ENCODE data around the gene ZBTB7C.

DNA sequence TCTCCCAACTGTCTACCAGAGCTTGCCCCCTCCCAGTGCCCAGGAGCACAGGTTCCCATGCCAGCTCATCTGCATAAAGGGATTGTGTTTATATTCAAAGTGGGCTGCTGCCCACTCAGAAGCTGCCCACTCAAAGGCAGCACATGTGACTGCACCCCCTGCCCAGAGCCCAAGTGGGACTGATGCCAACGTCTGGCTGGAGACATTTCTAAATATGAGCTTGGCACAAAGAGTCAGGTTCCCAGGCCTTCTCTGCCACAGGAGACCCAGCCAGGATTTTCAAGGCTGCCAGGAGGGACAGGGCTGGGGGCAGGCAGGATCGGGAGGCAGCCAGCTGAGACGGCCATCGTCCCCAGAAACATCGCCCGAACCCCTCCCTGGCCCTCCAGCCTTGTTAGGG, 67.1 kb downstream of the ZBTB7C start:
- TF ChIP-seq, protein P1, sequence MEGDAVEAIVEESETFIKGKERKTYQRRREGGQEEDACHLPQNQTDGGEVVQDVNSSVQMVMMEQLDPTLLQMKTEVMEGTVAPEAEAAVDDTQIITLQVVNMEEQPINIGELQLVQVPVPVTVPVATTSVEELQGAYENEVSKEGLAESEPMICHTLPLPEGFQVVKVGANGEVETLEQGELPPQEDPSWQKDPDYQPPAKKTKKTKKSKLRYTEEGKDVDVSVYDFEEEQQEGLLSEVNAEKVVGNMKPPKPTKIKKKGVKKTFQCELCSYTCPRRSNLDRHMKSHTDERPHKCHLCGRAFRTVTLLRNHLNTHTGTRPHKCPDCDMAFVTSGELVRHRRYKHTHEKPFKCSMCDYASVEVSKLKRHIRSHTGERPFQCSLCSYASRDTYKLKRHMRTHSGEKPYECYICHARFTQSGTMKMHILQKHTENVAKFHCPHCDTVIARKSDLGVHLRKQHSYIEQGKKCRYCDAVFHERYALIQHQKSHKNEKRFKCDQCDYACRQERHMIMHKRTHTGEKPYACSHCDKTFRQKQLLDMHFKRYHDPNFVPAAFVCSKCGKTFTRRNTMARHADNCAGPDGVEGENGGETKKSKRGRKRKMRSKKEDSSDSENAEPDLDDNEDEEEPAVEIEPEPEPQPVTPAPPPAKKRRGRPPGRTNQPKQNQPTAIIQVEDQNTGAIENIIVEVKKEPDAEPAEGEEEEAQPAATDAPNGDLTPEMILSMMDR (IDR thresholded peaks at IDR 0.05) = no peak
- no peak for TF ChIP-seq EHMT2 (IDR thresholded peaks at IDR 0.05; ENCODE audit: low read depth)
- TF ChIP-seq ZSCAN20 (CRISPR knock-in tag; IDR thresholded peaks at IDR 0.05) = no peak
- no peak for TF ChIP-seq RFX5 (IDR thresholded peaks at IDR 0.05)
- TF ChIP-seq KDM1A (IDR thresholded peaks at IDR 0.05; ENCODE audit: low read depth) = no peak
- TF ChIP-seq SMC3 (IDR thresholded peaks at IDR 0.05) = no peak
- TF ChIP-seq, protein P2, sequence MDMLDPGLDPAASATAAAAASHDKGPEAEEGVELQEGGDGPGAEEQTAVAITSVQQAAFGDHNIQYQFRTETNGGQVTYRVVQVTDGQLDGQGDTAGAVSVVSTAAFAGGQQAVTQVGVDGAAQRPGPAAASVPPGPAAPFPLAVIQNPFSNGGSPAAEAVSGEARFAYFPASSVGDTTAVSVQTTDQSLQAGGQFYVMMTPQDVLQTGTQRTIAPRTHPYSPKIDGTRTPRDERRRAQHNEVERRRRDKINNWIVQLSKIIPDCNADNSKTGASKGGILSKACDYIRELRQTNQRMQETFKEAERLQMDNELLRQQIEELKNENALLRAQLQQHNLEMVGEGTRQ (IDR thresholded peaks at IDR 0.05) = no peak
- no peak for TF ChIP-seq JUNB (IDR thresholded peaks at IDR 0.05)
- no peak for TF ChIP-seq RAD21 (conservative IDR thresholded peaks at IDR 0.05 in 1 of 2, IDR thresholded peaks at IDR 0.05 in 1 of 2)
- TF ChIP-seq JUN (IDR thresholded peaks at IDR 0.05) = no peak
- no peak for TF ChIP-seq RNF2 (IDR thresholded peaks at IDR 0.05; ENCODE audit: borderline replicate concordance, low read depth)

All from A549 (cell line).